ENCODE results near the gene C1S.
A peak's percentile ranks its signal among the peaks of the same experiment; 100 is the strongest.

The C1S gene

GRCh38 chr12:7099290-7099996, 38.9 kb downstream of the C1S start:
- Histone ChIP-seq H3K4ac (ENCODE audit: low read depth in 1 of 2, low read length in 2 of 2) (no peak overlapping the region), H4K8ac (ENCODE audit: low read length) (no peak overlapping the region), H3K27me3 (ENCODE audit: control insufficient read depth in 1 of 2, insufficient read depth in 1 of 2, low read length in 2 of 2) (no peaks in the 10 kb centered on the region), H3K14ac (ENCODE audit: low read length in 2 of 2) (no peak overlapping the region), H2AK5ac (ENCODE audit: low read length, severe bottlenecking) (no peak overlapping the region), H3K23ac (ENCODE audit: low read length in 2 of 2) (no peak overlapping the region), H2BK5ac (ENCODE audit: low read depth, low read length, poor library complexity, severe bottlenecking) (no peak overlapping the region), H3K27ac (ENCODE audit: low read length, poor library complexity, severe bottlenecking) (no peak overlapping the region), H4K91ac (ENCODE audit: low read length) (no peak overlapping the region), H2BK15ac (ENCODE audit: low read depth, poor library complexity, severe bottlenecking) (no peak overlapping the region), H3K4me1 (ENCODE audit: control insufficient read depth, insufficient read depth, low read depth, low read length) (peaks cover 6% of the 10 kb centered on the region), H3K36me3 (ENCODE audit: control insufficient read depth in 1 of 2, insufficient read depth in 2 of 2, low read depth in 1 of 2, low read length in 2 of 2) (peaks cover 27 to 54% of the 10 kb centered on the region in 2 experiments), H3K9me3 (ENCODE audit: control insufficient read depth, low read length) (no peaks in the 10 kb centered on the region), H3K18ac (ENCODE audit: low read depth in 1 of 2, low read length in 2 of 2) (no peak overlapping the region), H2AFZ (ENCODE audit: low read depth, low read length) (no peak overlapping the region), H3K4me3 (ENCODE audit: insufficient read depth in 1 of 2, low read depth in 1 of 2, low read length in 2 of 2) (no peak overlapping the region), H2BK120ac (ENCODE audit: low read depth, low read length) (no peak overlapping the region), H3K79me1 (replicated peaks; ENCODE audit: low read length, poor library complexity, severe bottlenecking) (peaks cover 15% of the 10 kb centered on the region), H3K9ac (ENCODE audit: low read length) (no peak overlapping the region), H2BK12ac (ENCODE audit: low read length in 2 of 2) (no peak overlapping the region), H3K4me2 (ENCODE audit: low read length, poor library complexity, severe bottlenecking) (no peak overlapping the region)
- DNase-seq, result no peak
- 82% methylated on average over 9 of the region's 9 CpGs for WGBS

DNA sequence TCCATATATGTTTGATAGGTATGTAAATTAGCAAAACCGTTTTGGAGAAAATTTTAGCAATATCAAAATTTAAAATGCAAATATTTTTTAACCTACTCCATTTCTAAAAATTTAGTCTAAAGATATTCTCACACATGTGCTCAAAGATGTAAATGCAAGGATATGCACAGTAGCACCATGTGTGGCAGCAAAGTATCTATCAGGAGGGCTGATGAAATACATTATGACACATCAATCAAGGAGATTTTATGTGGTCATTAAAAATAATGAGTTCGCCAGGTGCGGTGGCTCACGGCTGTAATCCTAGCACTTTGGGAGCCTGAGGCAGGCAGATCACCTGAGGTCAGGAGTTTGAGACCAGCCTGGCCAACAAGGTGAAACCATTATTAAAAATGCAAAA, 39.7 kb downstream of the C1S start:
- H3K18ac ChIP-seq (ENCODE audit: low read depth in 1 of 2, low read length in 2 of 2), result no peak overlapping the region
- H2BK15ac ChIP-seq (ENCODE audit: low read depth, poor library complexity, severe bottlenecking), result no peak overlapping the region
- no peak overlapping the region for H3K23ac ChIP-seq (ENCODE audit: low read length in 2 of 2)
- DNase-seq, result no peak
- H2BK120ac ChIP-seq (ENCODE audit: low read depth, low read length), result no peak overlapping the region
- no peak overlapping the region for H3K4me2 ChIP-seq (ENCODE audit: low read length, poor library complexity, severe bottlenecking)
- H2AFZ ChIP-seq (ENCODE audit: low read depth, low read length), result no peak overlapping the region
- H3K9me3 ChIP-seq (ENCODE audit: control insufficient read depth, low read length), result no peaks in the 10 kb centered on the region
- no peak overlapping the region for H3K27ac ChIP-seq (ENCODE audit: low read length, poor library complexity, severe bottlenecking)
- H4K91ac ChIP-seq (ENCODE audit: low read length), result no peak overlapping the region
- peaks cover 17% of the 10 kb centered on the region for H3K79me1 ChIP-seq (replicated peaks; ENCODE audit: low read length, poor library complexity, severe bottlenecking)
- H3K27me3 ChIP-seq (ENCODE audit: control insufficient read depth in 1 of 2, insufficient read depth in 1 of 2, low read length in 2 of 2), result no peaks in the 10 kb centered on the region
- no peak overlapping the region for H2AK5ac ChIP-seq (ENCODE audit: low read length, severe bottlenecking)
- H2BK12ac ChIP-seq (ENCODE audit: low read length in 2 of 2), result no peak overlapping the region
- H3K36me3 ChIP-seq (ENCODE audit: control insufficient read depth in 1 of 2, insufficient read depth in 2 of 2, low read depth in 1 of 2, low read length in 2 of 2), result peaks cover 28 to 61% of the 10 kb centered on the region in 2 experiments
- H3K4me3 ChIP-seq (ENCODE audit: insufficient read depth in 1 of 2, low read depth in 1 of 2, low read length in 2 of 2), result no peak overlapping the region
- 91% methylated on average over 3 of the region's 4 CpGs for WGBS
- H2BK5ac ChIP-seq (ENCODE audit: low read depth, low read length, poor library complexity, severe bottlenecking), result no peak overlapping the region
- no peak overlapping the region for H3K9ac ChIP-seq (ENCODE audit: low read length)
- H3K4ac ChIP-seq (ENCODE audit: low read depth in 1 of 2, low read length in 2 of 2), result no peak overlapping the region
- H3K14ac ChIP-seq (ENCODE audit: low read length in 2 of 2), result no peak overlapping the region
- no peak overlapping the region for H4K8ac ChIP-seq (ENCODE audit: low read length)
- peaks cover 7% of the 10 kb centered on the region for H3K4me1 ChIP-seq (ENCODE audit: control insufficient read depth, insufficient read depth, low read depth, low read length)

DNA sequence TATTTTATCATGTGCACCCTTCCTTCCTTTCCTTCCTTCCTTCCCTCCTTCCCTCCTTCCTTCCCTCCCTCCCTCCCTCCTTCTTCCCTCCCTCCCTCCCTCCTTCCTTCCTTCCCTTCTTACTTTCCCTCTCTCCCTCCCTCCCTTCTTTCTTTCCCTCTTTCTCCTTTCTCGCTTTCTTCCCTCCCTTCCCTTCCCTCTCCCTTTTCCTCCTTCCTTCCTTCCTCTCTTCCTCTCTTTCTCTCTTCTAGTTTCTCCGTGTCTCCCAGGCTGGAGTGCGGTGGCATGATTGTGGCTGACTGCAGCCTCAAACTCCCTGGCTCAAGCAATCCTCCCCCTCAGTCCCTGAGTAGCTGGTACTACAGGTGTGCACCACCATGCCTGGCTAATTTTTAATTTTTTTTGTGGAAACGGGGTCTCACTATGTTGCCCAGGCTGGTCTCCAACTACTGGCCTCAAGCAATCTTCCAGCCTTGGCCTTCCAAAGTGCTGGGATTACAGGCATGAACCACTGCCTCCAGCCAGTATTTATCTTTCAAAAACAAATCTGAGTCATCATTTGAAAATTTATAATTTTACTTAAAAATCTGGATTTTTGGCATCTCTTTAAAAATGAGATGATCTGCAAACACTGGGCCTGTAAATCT, 40.7 kb downstream of the C1S start:
- no peak overlapping the region for H2AK5ac ChIP-seq (ENCODE audit: low read length, severe bottlenecking)
- no peak overlapping the region for H3K14ac ChIP-seq (ENCODE audit: low read length in 2 of 2)
- no peak overlapping the region for H3K4me2 ChIP-seq (ENCODE audit: low read length, poor library complexity, severe bottlenecking)
- no peak overlapping the region for H3K4ac ChIP-seq (ENCODE audit: low read depth in 1 of 2, low read length in 2 of 2)
- H2BK120ac ChIP-seq (ENCODE audit: low read depth, low read length), result no peak overlapping the region
- peaks cover 28 to 69% of the 10 kb centered on the region in 2 experiments for H3K36me3 ChIP-seq (ENCODE audit: control insufficient read depth in 1 of 2, insufficient read depth in 2 of 2, low read depth in 1 of 2, low read length in 2 of 2)
- no peak overlapping the region for H2BK5ac ChIP-seq (ENCODE audit: low read depth, low read length, poor library complexity, severe bottlenecking)
- peaks cover 7% of the 10 kb centered on the region for H3K4me1 ChIP-seq (ENCODE audit: control insufficient read depth, insufficient read depth, low read depth, low read length)
- H3K9me3 ChIP-seq (ENCODE audit: control insufficient read depth, low read length), result peaks cover 1% of the 10 kb centered on the region
- no peak overlapping the region for H4K8ac ChIP-seq (ENCODE audit: low read length)
- DNase-seq, result no peak
- no peak overlapping the region for H3K23ac ChIP-seq (ENCODE audit: low read length in 2 of 2)
- H3K4me3 ChIP-seq (ENCODE audit: insufficient read depth in 1 of 2, low read depth in 1 of 2, low read length in 2 of 2), result peak overlapping the region in 1 of 2 experiments; percentile 34
- no peak overlapping the region for H3K27ac ChIP-seq (ENCODE audit: low read length, poor library complexity, severe bottlenecking)
- WGBS, result 94% methylated on average over 4 of the region's 4 CpGs
- no peak overlapping the region for H2BK15ac ChIP-seq (ENCODE audit: low read depth, poor library complexity, severe bottlenecking)
- H2BK12ac ChIP-seq (ENCODE audit: low read length in 2 of 2), result no peak overlapping the region
- H4K91ac ChIP-seq (ENCODE audit: low read length), result no peak overlapping the region
- no peaks in the 10 kb centered on the region for H3K27me3 ChIP-seq (ENCODE audit: control insufficient read depth in 1 of 2, insufficient read depth in 1 of 2, low read length in 2 of 2)
- peak overlapping the region; percentile 41 for H3K9ac ChIP-seq (ENCODE audit: low read length)
- no peak overlapping the region for H3K18ac ChIP-seq (ENCODE audit: low read depth in 1 of 2, low read length in 2 of 2)
- peaks cover 17% of the 10 kb centered on the region for H3K79me1 ChIP-seq (replicated peaks; ENCODE audit: low read length, poor library complexity, severe bottlenecking)
- H2AFZ ChIP-seq (ENCODE audit: low read depth, low read length), result no peak overlapping the region

- no peak overlapping the region for H3K27ac ChIP-seq (ENCODE audit: low read length, poor library complexity, severe bottlenecking)
- no peak overlapping the region for H2AFZ ChIP-seq (ENCODE audit: low read depth, low read length)
- peak overlapping the region in 1 of 2 experiments; percentile 34 for H3K4me3 ChIP-seq (ENCODE audit: insufficient read depth in 1 of 2, low read depth in 1 of 2, low read length in 2 of 2)
- 87% methylated on average over 8 of the region's 10 CpGs for WGBS
- DNase-seq, result no peak
- peaks cover 7% of the 10 kb centered on the region for H3K4me1 ChIP-seq (ENCODE audit: control insufficient read depth, insufficient read depth, low read depth, low read length)
- H2BK12ac ChIP-seq (ENCODE audit: low read length in 2 of 2), result no peak overlapping the region
- no peak overlapping the region for H3K18ac ChIP-seq (ENCODE audit: low read depth in 1 of 2, low read length in 2 of 2)
- H3K9ac ChIP-seq (ENCODE audit: low read length), result peak overlapping the region; percentile 41
- no peak overlapping the region for H3K4ac ChIP-seq (ENCODE audit: low read depth in 1 of 2, low read length in 2 of 2)
- no peak overlapping the region for H3K23ac ChIP-seq (ENCODE audit: low read length in 2 of 2)
- H2BK15ac ChIP-seq (ENCODE audit: low read depth, poor library complexity, severe bottlenecking), result no peak overlapping the region
- no peak overlapping the region for H3K4me2 ChIP-seq (ENCODE audit: low read length, poor library complexity, severe bottlenecking)
- no peak overlapping the region for H4K91ac ChIP-seq (ENCODE audit: low read length)
- H3K9me3 ChIP-seq (ENCODE audit: control insufficient read depth, low read length), result peaks cover 3% of the 10 kb centered on the region
- H2BK5ac ChIP-seq (ENCODE audit: low read depth, low read length, poor library complexity, severe bottlenecking), result no peak overlapping the region
- no peak overlapping the region for H2AK5ac ChIP-seq (ENCODE audit: low read length, severe bottlenecking)
- no peak overlapping the region for H4K8ac ChIP-seq (ENCODE audit: low read length)
- H3K36me3 ChIP-seq (ENCODE audit: control insufficient read depth in 1 of 2, insufficient read depth in 2 of 2, low read depth in 1 of 2, low read length in 2 of 2), result peaks cover 25 to 68% of the 10 kb centered on the region in 2 experiments
- no peak overlapping the region for H2BK120ac ChIP-seq (ENCODE audit: low read depth, low read length)
- no peaks in the 10 kb centered on the region for H3K27me3 ChIP-seq (ENCODE audit: control insufficient read depth in 1 of 2, insufficient read depth in 1 of 2, low read length in 2 of 2)
- H3K14ac ChIP-seq (ENCODE audit: low read length in 2 of 2), result no peak overlapping the region
- peaks cover 18% of the 10 kb centered on the region for H3K79me1 ChIP-seq (replicated peaks; ENCODE audit: low read length, poor library complexity, severe bottlenecking)
Measured at GRCh38 chr12:7101694-7102131, 41.2 kb downstream of the C1S start.
